T-helper 1 cell (primary cell): ENCODE data around the gene NOP9.
A peak's percentile ranks its signal among the peaks of the same experiment; 100 is the strongest.
"Not testable (repeated sequence)": the region's sequence is repeated elsewhere in the genome, so short reads cannot be mapped to it uniquely, and the experiment has no call there.

Experiments
- DNase-seq, 5 donors: peaks; one replicate each; pipeline ENCODE4 v3.0.0-alpha.2; 2012 to 2020

The NOP9 gene

DNA sequence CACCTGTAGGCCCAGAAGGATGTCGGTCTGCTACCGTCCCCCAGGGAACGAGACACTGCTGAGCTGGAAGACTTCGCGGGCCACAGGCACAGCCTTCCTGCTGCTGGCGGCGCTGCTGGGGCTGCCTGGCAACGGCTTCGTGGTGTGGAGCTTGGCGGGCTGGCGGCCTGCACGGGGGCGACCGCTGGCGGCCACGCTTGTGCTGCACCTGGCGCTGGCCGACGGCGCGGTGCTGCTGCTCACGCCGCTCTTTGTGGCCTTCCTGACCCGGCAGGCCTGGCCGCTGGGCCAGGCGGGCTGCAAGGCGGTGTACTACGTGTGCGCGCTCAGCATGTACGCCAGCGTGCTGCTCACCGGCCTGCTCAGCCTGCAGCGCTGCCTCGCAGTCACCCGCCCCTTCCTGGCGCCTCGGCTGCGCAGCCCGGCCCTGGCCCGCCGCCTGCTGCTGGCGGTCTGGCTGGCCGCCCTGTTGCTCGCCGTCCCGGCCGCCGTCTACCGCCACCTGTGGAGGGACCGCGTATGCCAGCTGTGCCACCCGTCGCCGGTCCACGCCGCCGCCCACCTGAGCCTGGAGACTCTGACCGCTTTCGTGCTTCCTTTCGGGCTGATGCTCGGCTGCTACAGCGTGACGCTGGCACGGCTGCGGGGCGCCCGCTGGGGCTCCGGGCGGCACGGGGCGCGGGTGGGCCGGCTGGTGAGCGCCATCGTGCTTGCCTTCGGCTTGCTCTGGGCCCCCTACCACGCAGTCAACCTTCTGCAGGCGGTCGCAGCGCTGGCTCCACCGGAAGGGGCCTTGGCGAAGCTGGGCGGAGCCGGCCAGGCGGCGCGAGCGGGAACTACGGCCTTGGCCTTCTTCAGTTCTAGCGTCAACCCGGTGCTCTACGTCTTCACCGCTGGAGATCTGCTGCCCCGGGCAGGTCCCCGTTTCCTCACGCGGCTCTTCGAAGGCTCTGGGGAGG is 11.3 kb downstream of the NOP9 start, which contains the start of gene LTB4R:
TSS of gene LTB4R (plus strand) at position 857 of the 959 bp plus-strand sequence. CDS start 4,150 bp downstream, outside the sequence.
- peak; percentile 48 to 82 (median 61) for DNase-seq

DNA sequence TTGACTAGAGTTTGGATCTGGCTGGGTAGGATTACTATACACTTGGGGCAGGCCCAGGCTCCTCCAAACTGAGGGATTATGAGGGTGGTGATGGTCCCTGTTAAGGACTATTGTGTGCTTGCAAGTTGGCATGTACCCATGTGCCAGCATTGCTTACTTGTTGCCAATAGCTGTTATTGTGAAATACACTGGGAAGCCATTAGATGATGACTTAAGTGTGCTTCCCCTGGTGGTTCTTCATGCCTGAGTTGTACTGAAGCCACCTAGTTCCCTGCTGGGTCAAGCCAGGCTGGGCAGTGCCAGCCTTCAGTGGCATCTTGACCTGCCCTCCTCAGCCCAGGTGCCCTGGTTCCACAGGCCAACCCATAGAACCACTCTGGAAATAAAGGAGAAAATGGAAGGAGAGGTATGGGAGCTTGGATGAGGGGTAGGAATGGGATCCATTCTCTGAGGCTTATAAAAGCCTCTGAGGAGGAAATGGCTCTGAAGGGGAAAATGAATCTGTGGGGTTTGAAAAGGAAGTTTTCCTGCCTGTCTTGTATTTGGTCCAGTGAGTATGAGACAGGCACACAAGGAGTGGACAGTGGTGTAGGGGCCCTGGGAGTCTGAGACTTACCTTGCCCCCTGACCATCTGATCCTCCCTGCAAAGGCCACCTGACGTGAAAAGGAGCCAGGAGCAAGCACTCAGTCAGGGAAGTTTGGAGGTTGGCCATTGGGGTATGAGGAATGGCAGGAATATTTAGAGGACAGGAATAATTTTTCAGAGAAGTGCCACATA is 12.4 kb downstream of the NOP9 start:
- peak in 1 of 5 donors; percentile 42 for DNase-seq

DNA sequence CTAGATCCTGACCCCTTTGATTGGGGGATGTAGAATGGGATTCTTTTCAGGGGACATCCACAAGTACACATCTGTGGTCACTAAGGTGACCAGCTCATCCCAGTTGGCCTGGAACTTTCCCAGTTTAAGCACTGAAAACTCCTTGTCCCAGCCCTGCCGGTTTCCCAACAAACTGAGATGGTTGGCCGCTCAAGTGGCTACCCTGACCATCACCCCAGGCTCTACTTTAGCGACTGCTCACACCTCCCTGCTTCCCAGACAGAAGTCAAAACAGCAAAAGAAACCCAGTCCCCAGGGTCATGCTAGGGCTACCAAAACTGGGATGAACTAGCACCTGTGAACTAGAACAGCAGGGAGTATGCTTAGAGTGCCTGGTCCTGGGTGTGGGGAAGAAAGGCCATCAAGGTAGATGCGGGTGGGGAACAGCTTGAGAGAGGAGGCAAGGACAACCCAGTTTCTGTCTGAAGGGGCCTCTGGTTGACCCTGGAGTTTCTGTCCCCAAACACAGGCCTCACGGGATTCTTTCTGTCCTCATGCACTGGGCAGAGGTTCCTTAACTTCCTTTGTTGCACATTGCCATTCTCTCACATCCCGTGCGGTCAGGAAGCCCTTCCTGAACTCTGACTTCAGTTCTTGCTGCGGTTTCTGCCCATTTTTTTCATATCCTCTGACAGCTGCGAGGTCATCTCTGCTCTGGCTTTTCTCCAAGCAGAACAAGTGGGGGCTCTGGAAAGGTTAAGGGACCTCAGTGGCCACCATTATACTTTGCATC is 13.3 kb downstream of the NOP9 start:
- peak in 1 of 5 donors; percentile 81 for DNase-seq

DNA sequence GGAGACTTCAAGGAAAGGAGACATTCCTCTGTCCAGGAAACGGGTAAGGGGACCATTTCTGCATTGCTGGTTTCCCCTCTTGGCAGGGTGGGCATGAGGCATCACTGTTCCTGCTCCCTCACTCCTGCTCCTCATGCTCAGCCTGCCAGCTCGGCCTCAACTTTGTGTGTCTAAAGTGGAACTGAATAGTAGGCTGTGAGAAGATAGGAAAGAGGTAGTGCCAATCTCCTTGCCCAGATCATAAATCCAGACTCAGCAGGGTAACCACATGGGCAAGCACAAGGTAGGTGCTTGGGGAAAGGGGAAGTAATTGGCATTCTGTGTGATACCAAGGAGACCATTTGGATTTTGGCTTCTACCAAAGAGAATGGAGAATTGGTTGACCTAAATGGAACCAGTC is 14.3 kb downstream of the NOP9 start:
- no peak for DNase-seq

DNA sequence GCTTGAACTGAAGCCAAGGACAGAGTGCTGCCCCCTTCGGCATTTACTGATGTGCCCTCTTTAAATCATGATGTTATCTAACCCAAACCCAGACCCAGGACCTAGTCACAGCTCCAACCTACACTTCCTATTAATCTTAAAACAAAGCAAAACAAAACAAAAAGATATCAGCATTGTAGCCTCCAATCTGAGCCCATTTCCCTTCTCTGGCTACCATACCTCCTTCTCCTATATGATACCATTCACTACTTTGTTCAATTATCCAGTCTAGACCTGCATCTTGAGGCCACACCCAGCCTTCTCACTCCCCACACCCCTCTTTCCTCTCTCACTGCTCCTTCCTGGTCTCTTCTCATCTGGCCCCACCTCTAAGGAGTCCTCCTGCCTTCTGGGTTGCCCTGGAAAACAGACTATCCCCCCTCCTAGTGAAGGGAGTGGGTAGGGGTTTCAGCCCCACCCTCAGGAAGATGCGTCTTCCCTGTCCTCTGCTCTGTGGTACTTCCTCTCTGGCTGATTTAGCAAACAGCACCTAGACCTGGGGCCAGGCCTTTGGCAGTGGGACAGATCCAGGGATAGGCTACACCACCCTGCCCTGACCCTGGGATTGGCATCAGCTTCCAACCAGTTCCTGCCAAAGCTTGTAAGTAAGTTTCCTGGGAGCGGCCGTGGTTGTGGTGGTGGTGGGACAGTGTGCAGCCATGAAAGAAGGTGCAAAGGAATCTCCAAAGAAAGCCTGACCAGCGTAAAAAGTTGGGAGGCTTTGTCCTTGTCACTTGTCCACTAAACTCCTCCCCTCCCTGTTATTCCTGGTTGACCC is 14.9 kb downstream of the NOP9 start:
- no peak for DNase-seq

DNA sequence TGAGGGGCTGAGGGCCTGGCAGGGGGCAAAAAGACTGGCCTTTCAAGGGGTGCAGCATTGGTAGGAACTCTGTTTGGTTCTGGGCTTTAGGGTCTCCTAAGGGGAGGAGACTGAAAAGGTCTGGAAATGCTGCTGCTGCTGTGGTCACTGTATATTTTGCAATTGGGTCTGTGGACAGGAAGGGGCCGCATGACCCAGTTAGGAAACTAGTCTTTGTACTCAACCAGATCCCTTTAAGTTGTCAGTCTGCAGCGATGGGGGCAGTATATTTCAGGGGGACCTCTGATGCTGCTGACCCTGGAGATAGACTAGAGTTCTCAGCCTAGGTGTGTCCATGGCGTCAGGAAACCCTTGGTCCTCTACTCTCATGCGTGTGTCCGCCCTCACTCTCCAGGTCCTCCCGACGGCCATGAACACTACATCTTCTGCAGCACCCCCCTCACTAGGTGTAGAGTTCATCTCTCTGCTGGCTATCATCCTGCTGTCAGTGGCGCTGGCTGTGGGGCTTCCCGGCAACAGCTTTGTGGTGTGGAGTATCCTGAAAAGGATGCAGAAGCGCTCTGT is 15.7 kb downstream of the NOP9 start:
- no peak for DNase-seq

DNA sequence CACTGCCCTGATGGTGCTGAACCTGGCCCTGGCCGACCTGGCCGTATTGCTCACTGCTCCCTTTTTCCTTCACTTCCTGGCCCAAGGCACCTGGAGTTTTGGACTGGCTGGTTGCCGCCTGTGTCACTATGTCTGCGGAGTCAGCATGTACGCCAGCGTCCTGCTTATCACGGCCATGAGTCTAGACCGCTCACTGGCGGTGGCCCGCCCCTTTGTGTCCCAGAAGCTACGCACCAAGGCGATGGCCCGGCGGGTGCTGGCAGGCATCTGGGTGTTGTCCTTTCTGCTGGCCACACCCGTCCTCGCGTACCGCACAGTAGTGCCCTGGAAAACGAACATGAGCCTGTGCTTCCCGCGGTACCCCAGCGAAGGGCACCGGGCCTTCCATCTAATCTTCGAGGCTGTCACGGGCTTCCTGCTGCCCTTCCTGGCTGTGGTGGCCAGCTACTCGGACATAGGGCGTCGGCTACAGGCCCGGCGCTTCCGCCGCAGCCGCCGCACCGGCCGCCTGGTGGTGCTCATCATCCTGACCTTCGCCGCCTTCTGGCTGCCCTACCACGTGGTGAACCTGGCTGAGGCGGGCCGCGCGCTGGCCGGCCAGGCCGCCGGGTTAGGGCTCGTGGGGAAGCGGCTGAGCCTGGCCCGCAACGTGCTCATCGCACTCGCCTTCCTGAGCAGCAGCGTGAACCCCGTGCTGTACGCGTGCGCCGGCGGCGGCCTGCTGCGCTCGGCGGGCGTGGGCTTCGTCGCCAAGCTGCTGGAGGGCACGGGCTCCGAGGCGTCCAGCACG is 16.4 kb downstream of the NOP9 start:
- no peak for DNase-seq

DNA sequence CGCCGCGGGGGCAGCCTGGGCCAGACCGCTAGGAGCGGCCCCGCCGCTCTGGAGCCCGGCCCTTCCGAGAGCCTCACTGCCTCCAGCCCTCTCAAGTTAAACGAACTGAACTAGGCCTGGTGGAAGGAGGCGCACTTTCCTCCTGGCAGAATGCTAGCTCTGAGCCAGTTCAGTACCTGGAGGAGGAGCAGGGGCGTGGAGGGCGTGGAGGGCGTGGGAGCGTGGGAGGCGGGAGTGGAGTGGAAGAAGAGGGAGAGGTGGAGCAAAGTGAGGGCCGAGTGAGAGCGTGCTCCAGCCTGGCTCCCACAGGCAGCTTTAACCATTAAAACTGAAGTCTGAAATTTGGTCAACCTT is 16.9 kb downstream of the NOP9 start:
- DNase-seq: no peak

DNA sequence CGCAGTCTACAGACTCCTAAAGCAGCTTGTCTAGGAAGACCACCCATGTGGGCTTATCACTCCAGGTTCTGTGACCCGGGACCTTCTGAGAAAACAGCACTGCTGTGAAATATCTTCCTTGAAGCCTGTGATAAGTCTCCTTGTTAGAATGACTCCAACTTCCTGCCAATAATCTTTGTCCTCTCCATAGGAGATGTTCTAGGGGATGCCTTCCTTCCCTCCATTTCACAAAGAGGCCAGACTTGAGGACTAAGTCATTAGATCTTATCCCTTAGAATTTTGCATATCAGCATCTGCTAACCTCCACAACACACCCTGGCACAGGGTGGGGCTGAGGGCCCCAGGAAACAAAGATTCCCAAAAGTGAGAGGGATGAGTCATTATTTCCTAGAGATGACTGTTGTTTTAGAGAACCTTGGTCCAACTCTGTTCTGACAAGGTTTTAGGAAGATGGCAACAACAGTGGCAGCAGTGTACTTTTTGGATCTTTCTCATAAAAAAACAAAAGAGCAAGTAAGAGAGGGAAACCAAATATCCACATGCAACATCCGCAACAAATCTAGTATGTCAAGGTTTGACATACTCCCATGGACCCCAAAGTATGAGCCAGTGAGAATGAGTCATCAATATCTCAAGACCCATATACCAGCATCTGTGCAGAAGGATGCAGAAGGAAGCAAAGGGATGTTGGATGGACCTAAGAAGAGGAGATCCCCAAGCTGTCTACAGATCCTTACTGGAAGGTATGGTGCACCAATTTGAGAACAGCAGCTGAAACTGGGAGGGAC is 17.7 kb downstream of the NOP9 start:
- no peak for DNase-seq

DNA sequence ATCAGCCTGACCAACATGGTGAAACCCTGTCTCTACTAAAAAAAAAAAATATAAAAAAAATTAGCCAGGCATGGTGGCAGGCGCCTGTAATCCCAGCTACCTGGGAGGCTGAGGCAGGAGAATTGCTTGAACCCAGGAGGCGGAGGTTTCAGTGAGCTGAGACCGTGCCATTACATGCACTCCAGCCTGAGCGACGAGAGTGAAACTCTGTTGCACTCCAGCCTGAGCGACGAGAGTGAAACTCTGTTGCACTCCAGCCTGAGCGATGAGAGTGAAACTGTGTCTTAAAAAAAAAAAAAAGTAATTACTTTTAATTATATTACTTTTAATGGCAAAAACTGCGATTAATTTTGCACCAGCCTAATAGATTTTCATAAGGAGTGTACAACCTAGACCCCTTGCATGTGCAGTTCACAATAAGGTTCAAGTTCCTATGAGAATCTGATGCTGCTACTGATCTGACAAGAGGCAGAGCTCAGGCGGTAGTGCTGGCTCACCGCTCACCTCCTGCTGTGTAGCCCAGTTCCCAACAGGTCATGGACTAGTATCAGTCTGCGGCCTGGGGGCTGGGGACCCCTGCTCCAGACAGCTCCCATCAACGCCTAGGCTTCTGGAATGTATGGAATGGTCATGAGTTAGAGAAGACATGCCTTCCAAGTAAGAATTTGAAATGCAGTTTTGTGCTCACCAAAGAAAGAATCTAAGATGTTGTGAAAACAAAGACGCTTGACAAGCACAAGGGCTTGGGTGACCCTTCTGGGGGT is 21.7 kb downstream of the NOP9 start:
- DNase-seq: no peak

DNA sequence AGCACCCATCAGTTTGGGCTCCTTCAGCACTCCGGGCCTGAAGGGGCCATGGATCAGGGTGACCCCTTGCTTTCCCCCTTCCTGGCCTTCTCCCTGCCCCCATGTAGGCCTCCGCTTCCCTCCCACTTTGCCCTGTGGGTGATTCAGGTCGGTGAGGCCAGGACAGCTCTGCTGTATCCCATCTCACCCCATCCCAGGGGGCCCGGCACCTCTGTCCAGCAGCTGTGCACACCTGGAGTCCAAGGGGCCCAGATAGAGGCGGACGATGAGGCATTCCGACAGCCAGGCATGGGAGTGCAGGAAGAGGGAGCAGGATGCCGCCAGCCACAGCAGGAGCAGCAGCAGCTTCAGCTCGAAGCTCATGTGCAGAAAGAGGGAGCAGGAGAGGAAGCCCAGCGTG is 23.0 kb downstream of the NOP9 start:
- no peak for DNase-seq

DNA sequence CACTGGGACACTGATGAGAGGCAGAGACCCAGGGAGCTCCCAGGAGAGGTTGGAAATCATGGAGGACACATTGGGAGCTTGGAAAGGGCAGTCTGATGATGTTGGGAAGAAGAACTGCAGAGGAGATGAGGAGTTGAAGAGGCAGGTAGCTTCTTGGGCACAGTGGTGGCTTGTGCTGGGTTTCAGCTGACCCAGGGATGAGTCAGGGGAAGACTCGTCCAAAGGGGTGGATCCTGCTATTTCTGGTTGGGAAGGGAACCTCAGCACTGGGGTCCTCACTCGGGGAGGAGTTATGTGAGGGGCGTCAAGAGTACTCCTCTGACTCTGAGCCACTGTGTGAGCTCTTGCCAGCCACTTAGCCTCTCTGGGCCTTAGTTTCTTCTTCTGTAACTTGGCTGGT is 23.7 kb downstream of the NOP9 start:
- no peak for DNase-seq

DNA sequence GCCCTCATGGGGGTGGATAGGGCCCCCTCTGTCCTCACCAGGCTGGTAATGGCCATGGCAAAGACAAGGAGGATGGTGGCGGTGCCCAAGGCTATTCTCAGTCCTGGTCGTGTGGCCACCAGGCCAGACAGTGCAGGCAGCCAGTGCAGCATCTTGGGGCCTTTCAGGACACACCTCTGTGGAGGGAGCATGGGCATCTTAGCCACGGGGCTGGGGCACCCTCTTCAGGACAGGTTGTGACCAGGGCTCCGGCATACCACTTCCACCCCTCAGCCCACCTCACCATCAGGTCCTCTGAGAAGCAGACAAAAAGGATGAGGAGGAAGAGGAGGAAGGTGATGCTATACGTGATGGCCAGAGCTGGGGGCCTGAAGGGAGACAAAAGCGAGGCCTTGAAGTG is 24.4 kb downstream of the NOP9 start:
- no peak for DNase-seq

DNA sequence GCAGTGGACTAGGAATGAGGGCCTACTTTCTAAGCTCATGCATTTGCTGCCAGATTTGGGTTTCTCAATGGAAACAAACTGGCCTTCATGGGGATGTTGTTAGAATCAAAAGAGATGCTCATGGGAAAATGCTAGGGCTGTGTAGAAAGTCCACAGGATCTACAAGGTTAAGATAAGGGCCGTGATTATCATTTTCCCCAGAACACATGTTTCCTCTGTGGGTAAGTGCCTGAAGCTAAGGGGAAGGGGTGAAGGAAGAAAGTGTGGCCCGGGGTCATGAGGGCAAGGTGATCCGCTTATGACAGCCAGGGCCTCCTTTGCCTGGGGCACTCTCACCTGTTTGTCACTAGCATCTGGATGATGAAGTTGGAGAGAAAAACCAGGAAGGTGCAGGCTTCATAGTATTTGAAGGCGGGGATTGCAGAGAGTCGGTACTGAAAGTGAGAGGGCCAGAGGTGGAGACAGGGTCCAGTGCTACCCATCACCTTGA is 25.4 kb downstream of the NOP9 start:
- DNase-seq: no peak

DNA sequence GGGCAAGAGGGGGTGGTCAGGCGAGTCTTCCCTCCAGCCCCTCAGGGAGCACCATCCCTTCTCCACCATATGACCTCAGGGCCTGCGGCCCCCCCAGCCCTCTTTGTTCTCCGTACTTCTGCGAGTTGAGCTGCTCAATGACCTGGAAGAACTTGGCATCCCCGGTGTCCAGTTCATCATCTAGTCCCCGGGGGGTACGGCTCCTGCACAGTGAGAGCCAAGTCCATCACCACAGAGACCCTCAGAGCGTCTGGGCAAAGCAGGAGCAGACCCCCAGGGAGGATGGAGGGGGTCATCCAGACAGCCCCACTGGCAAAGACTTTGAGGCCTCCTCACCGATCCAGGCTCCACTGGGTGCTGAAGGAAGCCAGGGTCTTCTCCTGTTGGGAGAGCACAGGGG is 26.3 kb downstream of the NOP9 start:
- no peak for DNase-seq

DNA sequence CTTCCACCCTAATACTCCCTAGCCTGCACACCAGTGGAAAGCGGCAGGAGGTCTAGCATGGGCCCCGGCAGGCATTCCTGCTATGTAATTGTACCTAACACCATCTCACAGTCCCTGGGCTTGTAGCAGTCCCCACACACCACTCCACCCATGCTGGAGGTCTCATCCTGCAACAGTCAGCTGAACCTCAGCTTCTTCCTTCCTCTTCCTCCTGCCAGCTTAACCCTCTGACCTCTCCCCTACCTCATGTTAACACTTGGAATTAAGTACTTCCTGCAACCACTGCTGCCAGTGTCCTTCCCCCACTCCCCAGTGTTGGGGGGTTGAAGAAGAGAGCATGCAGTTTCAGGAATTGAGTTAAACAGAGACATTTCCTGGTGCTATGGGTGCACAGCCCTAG is 27.7 kb downstream of the NOP9 start:
- no peak for DNase-seq

DNA sequence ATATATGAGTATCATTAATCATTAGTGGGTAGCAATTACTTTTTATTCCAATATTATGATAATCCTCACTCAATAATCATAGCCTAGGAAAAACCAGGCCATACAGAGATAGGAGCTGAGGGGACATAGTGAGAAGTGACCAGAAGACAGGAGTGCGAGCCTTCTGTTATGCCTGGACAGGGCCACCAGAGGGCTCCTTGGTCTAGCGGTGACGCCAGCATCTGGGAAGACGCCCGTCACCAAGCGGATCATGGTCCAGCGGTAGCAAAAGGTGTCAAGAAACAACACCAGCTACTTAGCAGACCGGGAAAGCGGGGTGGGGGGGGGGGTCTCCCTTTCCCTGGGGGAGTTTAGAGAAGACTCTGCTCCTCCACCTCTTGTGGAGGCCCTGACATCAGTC is 28.3 kb downstream of the NOP9 start:
- not testable (repeated sequence) for DNase-seq

DNA sequence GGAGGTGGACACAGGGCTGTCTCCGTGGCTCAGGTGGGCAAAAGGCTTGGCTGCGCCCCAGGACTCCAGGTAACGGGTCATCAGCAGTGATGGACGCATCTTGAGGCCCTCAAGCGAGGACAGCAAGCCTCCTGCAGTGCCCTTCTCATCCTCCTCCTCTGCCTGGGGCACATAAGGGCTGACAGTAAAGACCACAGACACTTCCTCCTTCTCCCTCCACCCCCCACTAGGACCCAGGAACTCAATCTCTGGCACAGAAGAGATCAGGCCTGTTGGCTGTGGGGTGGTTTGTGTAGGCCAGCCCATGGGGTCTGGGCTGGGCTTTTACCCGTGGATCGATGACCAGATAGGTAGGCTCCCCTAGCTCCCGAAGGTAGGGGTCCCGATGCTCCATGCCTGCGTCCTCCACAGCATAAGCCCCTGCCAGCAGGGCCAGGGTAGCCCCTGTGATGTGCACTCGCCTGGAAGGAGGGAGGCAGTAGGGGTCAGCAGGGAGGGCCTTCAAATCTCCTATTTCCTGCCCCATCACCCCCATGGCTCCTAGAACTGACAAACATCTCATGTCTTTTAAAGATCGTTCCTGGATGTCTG is 29.5 kb downstream of the NOP9 start:
- DNase-seq: no peak

DNA sequence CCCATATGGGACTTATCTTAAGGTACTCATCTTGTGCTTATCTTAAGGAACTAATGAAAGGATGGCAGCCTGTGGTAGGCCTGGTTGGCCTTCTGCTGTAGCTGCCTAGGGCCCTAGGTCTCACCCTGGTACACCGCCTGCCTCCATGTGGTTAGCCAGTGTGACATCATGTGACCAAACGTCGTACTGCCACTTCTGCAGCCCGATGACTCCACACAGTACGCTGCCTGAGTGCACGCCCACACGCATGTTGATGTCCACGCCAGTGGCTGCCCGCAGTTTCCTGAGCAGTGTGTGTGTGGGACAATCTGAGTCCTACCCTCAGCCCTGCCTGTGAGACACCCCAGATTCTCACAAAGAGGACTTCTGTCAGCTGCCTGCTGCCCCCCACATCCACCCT is 30.1 kb downstream of the NOP9 start:
- peak; percentile 30 to 54 (median 38) for DNase-seq
